HepG2 (cell line): Measurements from ENCODE around the gene HCRTR1. TPM values are rescaled to one million over a fixed set of nuclear protein-coding genes. Genes with fewer than 3 reads are reported as not detected.
A peak's percentile ranks its signal among the peaks of the same experiment; 100 is the strongest.

Experiments used
- BCL6 ChIP-seq: IDR thresholded peaks from 2 replicates; pipeline ENCODE4 v1.6.1; 2016; ENCODE audit warnings: missing genetic modification reagents, missing compliant biosample characterization
- FIP1L1 ChIP-seq: fragments of 200-400 bp; formaldehyde crosslinking; IDR thresholded peaks from 2 replicates; pipeline ENCODE4 v1.6.1; 2018; ENCODE audit warnings: low read depth, mild to moderate bottlenecking, low read length, moderate library complexity, borderline replicate concordance; ENCODE audit not compliant: insufficient read depth
- SIN3A ChIP-seq: IDR thresholded peaks from 2 replicates; pipeline ENCODE4 v1.6.1; 2011; ENCODE audit warnings: low read depth, mild to moderate bottlenecking, control low read depth, low read length, borderline replicate concordance
- SRSF1 ChIP-seq: fragments of 200-400 bp; formaldehyde crosslinking; optimal IDR thresholded peaks from 2 replicates; pipeline ENCODE3; 2017; ENCODE audit warnings: mild to moderate bottlenecking, low read depth, low read length, moderate library complexity
- YEATS2 ChIP-seq: sonication (generic); formaldehyde crosslinking; IDR thresholded peaks from 2 replicates; pipeline ENCODE4 v1.4.0; 2020; ENCODE audit warnings: missing genetic modification reagents, borderline replicate concordance
- ZNF713 ChIP-seq: sonication (generic); formaldehyde crosslinking; IDR thresholded peaks from 2 replicates; pipeline ENCODE4 v1.4.0; 2020; ENCODE audit warnings: mild to moderate bottlenecking, missing genetic modification reagents
- polyA plus RNA-seq, 8 experiments: library from polyadenylated mRNA; depleted of rRNA in 3 of 8; stranded (reverse) in 7 of 8; unstranded in 1 of 8; fragments of >200 nt; fragmentation: Illumina TruSeq in 4 of 8; extraction: Trizol in 4 of 8; gene quantifications; 2 replicates each; pipeline versions ENCODE4 v1.2.1 to v1.2.3, GENCODE V29; 2011 to 2016; ENCODE audit warnings: low read depth in 4 of 8, missing spikeins in 1 of 8, mixed read lengths in 1 of 8; ENCODE audit not compliant: insufficient read depth in 1 of 8
- total RNA-seq, 5 experiments: library from RNA; depleted of rRNA; stranded (reverse); fragments of >200 nt; fragmentation: Illumina TruSeq; extraction: Trizol; gene quantifications; 2 replicates each; pipeline ENCODE4 v1.2.3, GENCODE V29; 2016; ENCODE audit warnings: low read depth in 1 of 5
- TF ChIP-seq, protein P1 (sequence below): sonication (generic); formaldehyde crosslinking; IDR thresholded peaks from 2 replicates; pipeline ENCODE4 v1.8.1; 2022; ENCODE audit warnings: low read depth, mild to moderate bottlenecking, missing genetic modification reagents
- TF ChIP-seq, protein P2 (sequence below): sonication (generic); formaldehyde crosslinking; IDR thresholded peaks from 2 replicates; pipeline ENCODE4 v1.4.0; 2020; ENCODE audit warnings: mild to moderate bottlenecking, missing genetic modification reagents
- TF ChIP-seq, protein P3 (sequence below): sonication (generic); formaldehyde crosslinking; IDR thresholded peaks from 2 replicates; pipeline ENCODE4 v1.4.0; 2020; ENCODE audit warnings: missing genetic modification reagents, borderline replicate concordance
- TF ChIP-seq, protein P4 (sequence below): sonication (generic); formaldehyde crosslinking; IDR thresholded peaks from 2 replicates; pipeline ENCODE4 v1.5.1; 2020; ENCODE audit warnings: mild to moderate bottlenecking, missing genetic modification reagents, borderline replicate concordance
- TF ChIP-seq, protein P5 (sequence below): sonication (generic); formaldehyde crosslinking; conservative IDR thresholded peaks from 2 replicates; pipeline ENCODE4 v1.4.0; 2020; ENCODE audit warnings: missing genetic modification reagents
- TF ChIP-seq, protein P6 (sequence below): sonication (generic); formaldehyde crosslinking; IDR thresholded peaks from 2 replicates; pipeline ENCODE4 v1.5.0; 2020; ENCODE audit warnings: mild to moderate bottlenecking, missing genetic modification reagents

The HCRTR1 gene
- total and polyA plus RNA-seq, 2 of the 13 experiments (the other 11 are each of a cell fraction or from before 2014, with no cell fraction given), result not detected

DNA sequence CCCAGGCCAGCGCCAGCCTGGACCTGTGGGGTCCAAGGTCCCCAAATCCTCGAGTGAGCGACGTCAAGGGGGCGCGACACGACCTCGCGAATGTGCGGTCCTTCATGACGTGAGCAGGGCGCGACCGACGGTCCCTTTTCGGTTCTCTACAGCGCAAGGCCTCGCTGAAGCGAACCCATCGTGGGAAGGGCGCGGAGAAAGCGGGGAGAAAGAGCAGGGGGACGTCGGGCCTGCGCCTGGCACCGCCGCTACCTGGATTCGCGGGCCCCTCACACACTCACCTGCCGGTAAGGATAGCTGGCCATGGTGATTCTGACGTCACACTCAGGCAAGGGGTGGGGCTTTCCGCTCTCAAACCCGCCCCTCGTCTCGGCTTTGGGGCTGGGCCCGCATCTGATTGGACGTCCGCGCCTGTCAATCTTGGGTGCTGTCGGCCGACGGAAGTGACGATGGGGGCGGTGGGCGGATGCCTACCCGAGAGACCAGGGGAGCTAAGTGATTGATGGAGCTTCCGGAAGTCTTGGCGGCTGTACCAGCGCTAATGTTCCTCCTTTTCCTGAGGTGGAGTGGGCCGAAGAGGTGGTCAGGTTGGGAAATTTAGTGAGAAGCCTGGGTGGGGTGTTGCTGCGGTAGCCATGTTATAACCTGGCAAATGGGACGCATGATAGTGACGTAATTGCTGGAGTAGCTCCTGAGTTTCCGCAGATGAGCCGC, 27.2 kb downstream of the HCRTR1 start, which contains the start of gene PEF1 (continued):
- TF ChIP-seq, protein P1, sequence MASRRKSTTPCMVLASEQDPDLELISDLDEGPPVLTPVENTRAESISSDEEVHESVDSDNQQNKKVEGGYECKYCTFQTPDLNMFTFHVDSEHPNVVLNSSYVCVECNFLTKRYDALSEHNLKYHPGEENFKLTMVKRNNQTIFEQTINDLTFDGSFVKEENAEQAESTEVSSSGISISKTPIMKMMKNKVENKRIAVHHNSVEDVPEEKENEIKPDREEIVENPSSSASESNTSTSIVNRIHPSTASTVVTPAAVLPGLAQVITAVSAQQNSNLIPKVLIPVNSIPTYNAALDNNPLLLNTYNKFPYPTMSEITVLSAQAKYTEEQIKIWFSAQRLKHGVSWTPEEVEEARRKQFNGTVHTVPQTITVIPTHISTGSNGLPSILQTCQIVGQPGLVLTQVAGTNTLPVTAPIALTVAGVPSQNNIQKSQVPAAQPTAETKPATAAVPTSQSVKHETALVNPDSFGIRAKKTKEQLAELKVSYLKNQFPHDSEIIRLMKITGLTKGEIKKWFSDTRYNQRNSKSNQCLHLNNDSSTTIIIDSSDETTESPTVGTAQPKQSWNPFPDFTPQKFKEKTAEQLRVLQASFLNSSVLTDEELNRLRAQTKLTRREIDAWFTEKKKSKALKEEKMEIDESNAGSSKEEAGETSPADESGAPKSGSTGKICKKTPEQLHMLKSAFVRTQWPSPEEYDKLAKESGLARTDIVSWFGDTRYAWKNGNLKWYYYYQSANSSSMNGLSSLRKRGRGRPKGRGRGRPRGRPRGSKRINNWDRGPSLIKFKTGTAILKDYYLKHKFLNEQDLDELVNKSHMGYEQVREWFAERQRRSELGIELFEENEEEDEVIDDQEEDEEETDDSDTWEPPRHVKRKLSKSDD, result peak; percentile 100
- TF ChIP-seq, protein P2, sequence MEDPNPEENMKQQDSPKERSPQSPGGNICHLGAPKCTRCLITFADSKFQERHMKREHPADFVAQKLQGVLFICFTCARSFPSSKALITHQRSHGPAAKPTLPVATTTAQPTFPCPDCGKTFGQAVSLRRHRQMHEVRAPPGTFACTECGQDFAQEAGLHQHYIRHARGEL (CRISPR knock-in tag), result no peak
- TF ChIP-seq, protein P3, sequence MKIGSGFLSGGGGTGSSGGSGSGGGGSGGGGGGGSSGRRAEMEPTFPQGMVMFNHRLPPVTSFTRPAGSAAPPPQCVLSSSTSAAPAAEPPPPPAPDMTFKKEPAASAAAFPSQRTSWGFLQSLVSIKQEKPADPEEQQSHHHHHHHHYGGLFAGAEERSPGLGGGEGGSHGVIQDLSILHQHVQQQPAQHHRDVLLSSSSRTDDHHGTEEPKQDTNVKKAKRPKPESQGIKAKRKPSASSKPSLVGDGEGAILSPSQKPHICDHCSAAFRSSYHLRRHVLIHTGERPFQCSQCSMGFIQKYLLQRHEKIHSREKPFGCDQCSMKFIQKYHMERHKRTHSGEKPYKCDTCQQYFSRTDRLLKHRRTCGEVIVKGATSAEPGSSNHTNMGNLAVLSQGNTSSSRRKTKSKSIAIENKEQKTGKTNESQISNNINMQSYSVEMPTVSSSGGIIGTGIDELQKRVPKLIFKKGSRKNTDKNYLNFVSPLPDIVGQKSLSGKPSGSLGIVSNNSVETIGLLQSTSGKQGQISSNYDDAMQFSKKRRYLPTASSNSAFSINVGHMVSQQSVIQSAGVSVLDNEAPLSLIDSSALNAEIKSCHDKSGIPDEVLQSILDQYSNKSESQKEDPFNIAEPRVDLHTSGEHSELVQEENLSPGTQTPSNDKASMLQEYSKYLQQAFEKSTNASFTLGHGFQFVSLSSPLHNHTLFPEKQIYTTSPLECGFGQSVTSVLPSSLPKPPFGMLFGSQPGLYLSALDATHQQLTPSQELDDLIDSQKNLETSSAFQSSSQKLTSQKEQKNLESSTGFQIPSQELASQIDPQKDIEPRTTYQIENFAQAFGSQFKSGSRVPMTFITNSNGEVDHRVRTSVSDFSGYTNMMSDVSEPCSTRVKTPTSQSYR (CRISPR knock-in tag), result peak; percentile 34
- TF ChIP-seq FIP1L1 (no peak), ZNF713 (CRISPR knock-in tag) (0 out of 2 replicates have a peak, but pooled peaks have one; percentile 50), BCL6 (CRISPR knock-in tag) (peak; percentile 78), SIN3A (no peak), YEATS2 (CRISPR knock-in tag) (peak; percentile 87), SRSF1 (peak; percentile 78)
- TF ChIP-seq, protein P4, sequence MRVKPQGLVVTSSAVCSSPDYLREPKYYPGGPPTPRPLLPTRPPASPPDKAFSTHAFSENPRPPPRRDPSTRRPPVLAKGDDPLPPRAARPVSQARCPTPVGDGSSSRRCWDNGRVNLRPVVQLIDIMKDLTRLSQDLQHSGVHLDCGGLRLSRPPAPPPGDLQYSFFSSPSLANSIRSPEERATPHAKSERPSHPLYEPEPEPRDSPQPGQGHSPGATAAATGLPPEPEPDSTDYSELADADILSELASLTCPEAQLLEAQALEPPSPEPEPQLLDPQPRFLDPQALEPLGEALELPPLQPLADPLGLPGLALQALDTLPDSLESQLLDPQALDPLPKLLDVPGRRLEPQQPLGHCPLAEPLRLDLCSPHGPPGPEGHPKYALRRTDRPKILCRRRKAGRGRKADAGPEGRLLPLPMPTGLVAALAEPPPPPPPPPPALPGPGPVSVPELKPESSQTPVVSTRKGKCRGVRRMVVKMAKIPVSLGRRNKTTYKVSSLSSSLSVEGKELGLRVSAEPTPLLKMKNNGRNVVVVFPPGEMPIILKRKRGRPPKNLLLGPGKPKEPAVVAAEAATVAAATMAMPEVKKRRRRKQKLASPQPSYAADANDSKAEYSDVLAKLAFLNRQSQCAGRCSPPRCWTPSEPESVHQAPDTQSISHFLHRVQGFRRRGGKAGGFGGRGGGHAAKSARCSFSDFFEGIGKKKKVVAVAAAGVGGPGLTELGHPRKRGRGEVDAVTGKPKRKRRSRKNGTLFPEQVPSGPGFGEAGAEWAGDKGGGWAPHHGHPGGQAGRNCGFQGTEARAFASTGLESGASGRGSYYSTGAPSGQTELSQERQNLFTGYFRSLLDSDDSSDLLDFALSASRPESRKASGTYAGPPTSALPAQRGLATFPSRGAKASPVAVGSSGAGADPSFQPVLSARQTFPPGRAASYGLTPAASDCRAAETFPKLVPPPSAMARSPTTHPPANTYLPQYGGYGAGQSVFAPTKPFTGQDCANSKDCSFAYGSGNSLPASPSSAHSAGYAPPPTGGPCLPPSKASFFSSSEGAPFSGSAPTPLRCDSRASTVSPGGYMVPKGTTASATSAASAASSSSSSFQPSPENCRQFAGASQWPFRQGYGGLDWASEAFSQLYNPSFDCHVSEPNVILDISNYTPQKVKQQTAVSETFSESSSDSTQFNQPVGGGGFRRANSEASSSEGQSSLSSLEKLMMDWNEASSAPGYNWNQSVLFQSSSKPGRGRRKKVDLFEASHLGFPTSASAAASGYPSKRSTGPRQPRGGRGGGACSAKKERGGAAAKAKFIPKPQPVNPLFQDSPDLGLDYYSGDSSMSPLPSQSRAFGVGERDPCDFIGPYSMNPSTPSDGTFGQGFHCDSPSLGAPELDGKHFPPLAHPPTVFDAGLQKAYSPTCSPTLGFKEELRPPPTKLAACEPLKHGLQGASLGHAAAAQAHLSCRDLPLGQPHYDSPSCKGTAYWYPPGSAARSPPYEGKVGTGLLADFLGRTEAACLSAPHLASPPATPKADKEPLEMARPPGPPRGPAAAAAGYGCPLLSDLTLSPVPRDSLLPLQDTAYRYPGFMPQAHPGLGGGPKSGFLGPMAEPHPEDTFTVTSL, result no peak
- TF ChIP-seq, protein P5, sequence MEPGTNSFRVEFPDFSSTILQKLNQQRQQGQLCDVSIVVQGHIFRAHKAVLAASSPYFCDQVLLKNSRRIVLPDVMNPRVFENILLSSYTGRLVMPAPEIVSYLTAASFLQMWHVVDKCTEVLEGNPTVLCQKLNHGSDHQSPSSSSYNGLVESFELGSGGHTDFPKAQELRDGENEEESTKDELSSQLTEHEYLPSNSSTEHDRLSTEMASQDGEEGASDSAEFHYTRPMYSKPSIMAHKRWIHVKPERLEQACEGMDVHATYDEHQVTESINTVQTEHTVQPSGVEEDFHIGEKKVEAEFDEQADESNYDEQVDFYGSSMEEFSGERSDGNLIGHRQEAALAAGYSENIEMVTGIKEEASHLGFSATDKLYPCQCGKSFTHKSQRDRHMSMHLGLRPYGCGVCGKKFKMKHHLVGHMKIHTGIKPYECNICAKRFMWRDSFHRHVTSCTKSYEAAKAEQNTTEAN (CRISPR knock-in tag), result no peak
- TF ChIP-seq, protein P6, sequence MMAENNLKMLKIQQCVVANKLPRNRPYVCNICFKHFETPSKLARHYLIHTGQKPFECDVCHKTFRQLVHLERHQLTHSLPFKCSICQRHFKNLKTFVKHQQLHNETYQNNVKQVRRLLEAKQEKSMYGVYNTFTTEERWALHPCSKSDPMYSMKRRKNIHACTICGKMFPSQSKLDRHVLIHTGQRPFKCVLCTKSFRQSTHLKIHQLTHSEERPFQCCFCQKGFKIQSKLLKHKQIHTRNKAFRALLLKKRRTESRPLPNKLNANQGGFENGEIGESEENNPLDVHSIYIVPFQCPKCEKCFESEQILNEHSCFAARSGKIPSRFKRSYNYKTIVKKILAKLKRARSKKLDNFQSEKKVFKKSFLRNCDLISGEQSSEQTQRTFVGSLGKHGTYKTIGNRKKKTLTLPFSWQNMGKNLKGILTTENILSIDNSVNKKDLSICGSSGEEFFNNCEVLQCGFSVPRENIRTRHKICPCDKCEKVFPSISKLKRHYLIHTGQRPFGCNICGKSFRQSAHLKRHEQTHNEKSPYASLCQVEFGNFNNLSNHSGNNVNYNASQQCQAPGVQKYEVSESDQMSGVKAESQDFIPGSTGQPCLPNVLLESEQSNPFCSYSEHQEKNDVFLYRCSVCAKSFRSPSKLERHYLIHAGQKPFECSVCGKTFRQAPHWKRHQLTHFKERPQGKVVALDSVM (CRISPR knock-in tag), result no peak
